LHCN-M2 (cell line): ENCODE results near the gene SDR9C7. TPM values are rescaled to one million over a fixed set of nuclear protein-coding genes. Genes with fewer than 3 reads are reported as not detected.
"Not testable (repeated sequence)": the region's sequence is repeated elsewhere in the genome, so short reads cannot be mapped to it uniquely, and the experiment has no call there.

Source experiments
- DNase-seq: peaks from one replicate; pipeline ENCODE4 v3.0.0-alpha.2; 2012; ENCODE audit warnings: low read depth
- polyA plus RNA-seq: library from polyadenylated mRNA; unstranded; fragments of >200 nt; gene quantifications from one replicate; pipeline ENCODE4 v1.2.1, GENCODE V29; 2012; ENCODE audit warnings: missing spikeins
- total RNA-seq: library from RNA; depleted of rRNA; stranded (reverse); fragments of >200 nt; gene quantifications from 2 replicates; pipeline ENCODE4 v1.2.3, GENCODE V29; 2014; rRNA removed

Gene SDR9C7
- not detected in 2 replicates for total RNA-seq
- polyA plus RNA-seq: not detected

GRCh38 chr12:56933826-56934625, at the start of gene SDR9C7:
TSS of gene SDR9C7 (minus strand) at chr12:56934408. CDS start at chr12:56934261, 147 bp downstream.
- DNase-seq: no peak

DNA sequence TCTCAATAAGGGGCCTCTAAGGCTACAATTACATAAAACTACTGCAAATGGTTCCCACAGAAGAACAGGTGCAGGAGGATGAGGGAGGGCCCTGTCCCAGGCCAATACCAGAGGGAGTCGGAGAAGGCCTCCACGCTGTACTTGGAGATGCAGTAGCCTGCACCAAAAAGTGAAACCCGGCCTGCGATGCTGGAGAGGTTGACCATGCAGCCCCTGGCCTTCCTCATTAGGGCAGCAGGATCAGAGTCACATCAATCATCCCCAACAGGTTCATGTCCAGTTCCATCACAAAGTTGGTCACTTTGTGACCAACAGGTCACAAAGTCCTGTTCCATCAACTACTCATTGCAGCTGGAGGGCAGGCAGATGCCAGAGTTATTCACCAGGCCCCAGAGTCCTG, 49.2 kb upstream of the SDR9C7 start:
- no peak for DNase-seq

DNA sequence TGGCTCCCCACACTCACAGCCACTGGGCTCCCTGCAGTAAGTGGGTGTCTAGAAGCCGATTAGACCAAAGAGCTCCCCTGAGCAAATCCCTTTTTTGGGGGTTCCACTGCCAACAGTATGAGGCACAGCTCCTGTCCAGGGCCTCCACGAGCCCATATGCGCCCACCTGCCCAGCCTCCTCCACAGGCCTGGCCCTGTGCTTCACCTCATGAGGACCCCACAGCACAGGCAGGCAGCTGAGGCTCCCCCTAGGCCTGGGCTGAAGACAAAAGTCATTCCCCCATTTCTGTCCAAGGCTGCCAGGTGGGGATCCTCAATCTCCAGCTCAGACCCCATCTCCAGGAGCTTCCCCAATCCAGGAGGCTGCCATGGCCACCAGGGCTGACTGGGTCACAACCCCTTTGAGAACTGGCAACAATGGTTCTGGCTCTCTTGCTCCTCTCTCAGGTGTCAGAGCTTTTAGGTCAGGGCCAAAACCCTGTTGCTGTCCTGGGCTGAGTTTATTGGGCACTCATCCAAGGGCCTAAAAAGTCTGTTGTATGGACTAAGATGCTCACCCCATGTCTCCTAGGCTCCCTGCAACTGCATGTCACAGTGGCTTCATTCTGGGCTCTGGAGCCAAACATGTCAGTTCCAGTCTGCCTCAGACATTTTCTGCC, 48.5 kb upstream of the SDR9C7 start:
- DNase-seq: not testable (repeated sequence)

- DNase-seq: no peak
Observed at GRCh38 chr12:56980941-56981530, 46.8 kb upstream of the SDR9C7 start.

DNA sequence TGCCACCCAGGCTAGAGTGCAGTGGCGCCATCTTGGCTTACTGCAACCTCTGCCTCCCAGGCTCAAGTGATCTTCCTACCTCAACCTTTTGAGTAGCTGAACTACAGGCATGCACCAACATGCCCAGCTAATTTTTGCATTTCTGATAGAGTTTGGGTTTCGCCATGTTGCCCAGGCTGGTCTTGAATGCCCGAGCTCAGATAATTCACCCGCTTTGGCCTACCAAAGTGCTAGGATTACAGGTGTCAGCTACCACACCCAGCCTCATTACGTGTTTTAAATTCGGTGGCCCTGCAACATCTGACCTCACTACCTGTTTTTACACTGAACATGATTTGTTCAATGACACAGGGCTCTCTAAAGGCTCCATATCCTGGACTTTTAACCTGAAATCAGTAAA, 46.1 kb upstream of the SDR9C7 start:
- DNase-seq: no peak

GRCh38 chr12:56979628-56980027, 45.4 kb upstream of the SDR9C7 start:
- DNase-seq: no peak

- DNase-seq: no peak
Observed at GRCh38 chr12:56978397-56979138, 44.4 kb upstream of the SDR9C7 start.

DNA sequence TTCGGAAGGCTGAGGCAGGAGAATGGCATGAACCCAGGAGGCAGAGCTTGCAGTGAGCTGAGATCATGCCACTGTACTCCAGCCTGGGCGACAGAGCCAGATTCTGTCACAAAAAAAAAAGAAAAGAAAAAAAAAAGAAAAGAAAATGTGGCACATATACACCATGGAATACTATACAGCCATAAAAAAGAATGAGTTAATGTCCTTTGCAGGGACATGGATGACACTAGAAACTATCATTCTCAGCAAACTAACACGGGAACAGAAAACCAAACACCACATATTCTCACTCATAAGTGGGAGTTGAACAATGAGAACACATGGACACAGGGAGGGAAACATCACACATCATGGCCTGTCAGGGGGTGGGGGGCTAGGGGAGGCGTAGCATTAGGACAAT, 43.2 kb upstream of the SDR9C7 start:
- not testable (repeated sequence) for DNase-seq

DNA sequence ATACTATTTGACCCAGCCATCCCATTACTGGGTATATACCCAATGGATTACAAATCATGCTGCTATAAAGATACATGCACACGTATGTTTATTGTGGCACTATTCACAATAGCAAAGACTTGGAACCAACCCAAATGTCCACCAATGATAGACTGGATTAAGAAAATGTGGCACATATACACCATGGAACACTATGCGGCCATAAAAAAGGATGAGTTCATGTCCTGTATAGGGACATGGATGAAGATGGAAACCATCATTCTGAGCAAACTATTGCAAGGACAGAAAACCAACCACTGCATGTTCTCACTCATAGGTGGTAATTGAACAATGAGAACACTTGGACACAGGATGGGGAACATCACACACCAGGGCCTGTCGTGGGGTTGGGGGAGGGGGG, 40.0 kb upstream of the SDR9C7 start:
- DNase-seq: not testable (repeated sequence)

GRCh38 chr12:56968910-56969309, 34.7 kb upstream of the SDR9C7 start:
- DNase-seq: not testable (repeated sequence)

DNA sequence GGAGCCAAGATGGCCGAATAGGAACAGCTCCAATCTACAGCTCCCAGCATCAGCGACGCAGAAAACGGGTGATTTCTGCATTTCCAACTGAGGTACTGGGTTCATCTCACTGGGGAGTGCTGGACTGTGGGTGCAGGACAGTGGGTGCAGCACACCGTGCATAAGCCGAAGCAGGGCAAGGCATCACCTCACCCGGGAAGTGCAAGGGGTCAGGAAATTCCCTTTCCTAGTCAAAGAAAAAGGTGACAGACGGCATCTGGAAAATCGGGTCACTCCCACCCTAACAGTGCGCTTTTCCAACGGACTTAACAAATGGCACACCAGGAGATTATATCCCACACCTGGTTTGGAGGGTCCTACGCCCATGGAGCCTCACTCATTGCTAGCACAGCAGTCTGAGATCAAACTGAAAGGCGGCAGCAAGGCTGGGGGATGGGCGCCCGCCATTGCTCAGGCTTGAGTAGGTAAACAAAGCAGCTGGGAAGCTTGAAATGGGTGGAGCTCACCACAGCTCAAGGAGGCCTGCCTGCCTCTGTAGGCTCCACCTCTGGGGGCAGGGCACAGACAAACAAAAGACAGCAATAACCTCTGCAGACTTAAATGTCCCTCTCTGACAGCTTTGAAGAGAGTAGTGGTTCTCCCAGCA, 31.9 kb upstream of the SDR9C7 start:
- not testable (repeated sequence) for DNase-seq

DNA sequence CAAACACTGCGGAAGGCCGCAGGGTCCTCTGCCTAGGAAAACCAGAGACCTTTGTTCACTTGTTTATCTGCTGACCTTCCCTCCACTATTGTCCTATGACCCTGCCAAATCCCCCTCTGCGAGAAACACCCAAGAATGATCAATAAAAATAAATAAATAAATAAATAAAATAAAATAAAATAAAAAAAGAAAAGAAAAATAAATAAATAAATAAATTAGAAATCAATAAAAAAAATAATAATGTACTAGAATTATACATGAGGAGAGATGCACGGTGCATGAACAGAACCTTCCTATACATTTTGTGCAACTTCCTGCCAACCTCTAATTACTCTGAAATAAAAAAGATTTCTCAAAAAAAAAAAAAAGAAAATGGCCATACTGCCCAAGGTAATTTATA, 30.9 kb upstream of the SDR9C7 start:
- not testable (repeated sequence) for DNase-seq

- DNase-seq: not testable (repeated sequence)
Observed at GRCh38 chr12:56963557-56963956, 29.3 kb upstream of the SDR9C7 start.

GRCh38 chr12:56962247-56962646, 28.0 kb upstream of the SDR9C7 start:
- DNase-seq: not testable (repeated sequence)

DNA sequence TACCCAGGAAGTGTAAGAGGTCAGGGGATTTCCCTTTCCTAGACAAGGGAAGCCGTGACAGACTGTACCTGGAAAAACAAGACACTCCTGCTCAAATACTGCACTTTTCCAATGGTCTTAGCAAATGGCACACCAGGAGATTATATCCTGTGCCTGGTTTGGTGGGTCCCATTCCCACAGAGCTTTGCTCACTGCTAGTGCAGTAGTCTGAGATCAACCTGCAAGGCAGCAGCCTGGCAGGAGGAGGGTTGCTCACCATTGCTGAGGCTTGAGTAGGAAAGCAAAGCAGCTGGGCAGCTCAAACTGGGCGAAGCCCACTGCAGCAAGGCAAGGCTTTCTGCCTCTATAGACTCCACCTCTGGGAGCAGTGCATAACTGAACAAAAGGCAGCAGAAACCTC, 24.2 kb upstream of the SDR9C7 start:
- DNase-seq: no peak

DNA sequence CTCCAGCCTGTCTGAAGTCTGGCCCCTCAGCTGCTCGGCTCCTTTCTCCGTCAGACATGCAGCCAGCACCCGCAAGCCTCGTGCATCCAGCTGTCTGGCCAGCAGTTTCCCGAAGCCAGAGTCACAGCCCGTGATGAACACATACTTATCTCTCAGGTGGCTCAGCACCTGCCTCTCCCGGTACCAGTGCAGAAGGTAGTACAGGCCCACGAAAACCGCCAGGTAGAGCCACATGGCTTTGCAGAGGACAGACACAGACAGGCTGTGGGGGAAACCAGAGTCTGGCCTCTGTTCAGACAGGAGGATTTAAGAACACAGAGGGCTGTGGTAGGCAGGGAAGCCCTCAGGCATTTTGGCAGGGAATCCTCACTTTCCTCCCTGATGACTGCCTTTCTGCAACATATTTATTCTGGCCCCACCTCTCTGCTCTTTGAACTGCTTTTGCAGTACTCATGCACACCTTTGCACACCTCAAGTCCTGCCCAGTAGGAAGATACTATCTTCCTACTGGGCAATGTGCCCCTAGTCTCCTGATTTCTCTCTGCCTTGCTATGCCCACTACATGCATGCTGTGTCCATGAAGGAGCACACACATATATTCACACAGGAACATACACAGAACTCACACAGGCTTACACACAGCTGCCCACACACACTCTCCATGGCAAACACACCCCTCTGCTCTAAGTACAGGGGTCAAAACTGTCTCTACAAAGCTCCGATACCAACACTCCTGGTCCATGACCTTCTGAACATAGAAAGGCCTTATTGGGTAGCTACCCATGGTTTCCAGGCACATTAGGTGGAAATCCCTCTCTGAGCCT, 23.2 kb upstream of the SDR9C7 start, which contains the start of gene RDH16:
Gene RDH16, minus strand, starts transcription at position 380 of the 824 bp plus-strand sequence. Its CDS starts 146 bp downstream, at position 234.
- no peak for DNase-seq

GRCh38 chr12:56955631-56956256, 21.5 kb upstream of the SDR9C7 start:
- DNase-seq: no peak

DNA sequence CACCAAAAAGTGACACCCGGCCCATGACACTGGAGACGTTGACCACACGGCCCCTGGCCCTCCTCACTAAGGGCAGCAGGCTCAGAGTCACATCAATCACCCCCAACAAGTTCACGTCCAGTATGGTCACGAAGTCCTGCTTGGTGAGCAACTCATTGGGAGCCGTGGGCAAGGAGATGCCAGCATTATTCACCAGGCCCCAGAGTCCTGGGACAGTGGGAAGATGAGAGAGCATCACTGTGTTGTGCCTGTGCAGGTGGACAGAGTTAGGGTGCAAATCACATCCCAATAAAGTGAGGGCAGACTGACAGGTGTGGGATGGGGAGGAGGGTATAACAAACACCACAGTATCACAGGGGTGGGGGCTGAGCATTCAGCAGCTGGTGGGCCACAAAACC, 20.7 kb upstream of the SDR9C7 start:
- DNase-seq: no peak

DNA sequence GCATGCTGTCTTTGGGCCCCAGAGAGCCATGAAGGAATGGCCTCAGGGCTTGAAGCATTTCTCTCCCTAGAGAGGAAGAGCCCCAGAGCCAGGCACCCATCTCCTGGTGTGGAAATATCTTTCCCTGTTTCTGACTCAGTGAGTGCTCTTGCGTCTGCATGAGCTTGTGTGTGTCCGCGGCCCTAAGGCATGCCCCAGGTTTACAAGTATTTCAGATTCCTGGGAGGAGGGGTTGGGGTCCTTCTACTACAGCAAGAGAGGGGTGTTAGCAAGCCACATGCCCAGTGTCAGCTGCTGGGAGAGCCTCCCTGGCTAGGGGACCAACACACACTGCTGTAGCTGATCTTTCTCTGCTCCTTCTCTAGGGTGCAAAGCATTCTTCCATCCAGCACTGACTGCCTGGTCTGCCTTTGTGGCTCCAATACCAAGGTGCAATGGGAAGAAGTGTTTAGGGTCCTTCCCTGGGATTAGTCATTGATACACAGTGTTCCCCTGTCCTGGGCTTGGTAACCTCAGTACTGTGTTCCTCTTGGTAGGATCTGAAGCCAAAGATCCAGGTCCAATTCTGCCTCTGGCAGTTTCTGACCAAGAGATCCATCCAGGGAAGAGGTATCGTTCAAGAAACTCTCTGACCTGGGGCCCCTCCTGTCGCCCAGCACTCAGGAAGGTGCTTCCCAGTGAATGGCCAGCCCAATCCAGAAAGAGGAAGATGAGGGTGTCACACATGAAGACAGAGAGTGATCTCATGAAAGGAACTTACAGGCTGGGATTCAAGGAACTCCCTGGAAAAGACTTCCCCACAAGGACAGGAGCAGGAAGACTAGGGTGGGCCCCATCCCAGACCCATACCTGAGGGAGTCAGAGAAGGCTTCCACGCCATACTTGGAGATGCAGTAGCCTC, 20.1 kb upstream of the SDR9C7 start:
- no peak for DNase-seq
